Astrocyte of the hippocampus (primary cell): ENCODE measurements around the gene TULP1.

ENCODE experiments used
- DNase-seq: peaks from one replicate; pipeline ENCODE4 v3.0.0; 2011; ENCODE audit warnings: low read depth, low spot score

The TULP1 gene

DNA sequence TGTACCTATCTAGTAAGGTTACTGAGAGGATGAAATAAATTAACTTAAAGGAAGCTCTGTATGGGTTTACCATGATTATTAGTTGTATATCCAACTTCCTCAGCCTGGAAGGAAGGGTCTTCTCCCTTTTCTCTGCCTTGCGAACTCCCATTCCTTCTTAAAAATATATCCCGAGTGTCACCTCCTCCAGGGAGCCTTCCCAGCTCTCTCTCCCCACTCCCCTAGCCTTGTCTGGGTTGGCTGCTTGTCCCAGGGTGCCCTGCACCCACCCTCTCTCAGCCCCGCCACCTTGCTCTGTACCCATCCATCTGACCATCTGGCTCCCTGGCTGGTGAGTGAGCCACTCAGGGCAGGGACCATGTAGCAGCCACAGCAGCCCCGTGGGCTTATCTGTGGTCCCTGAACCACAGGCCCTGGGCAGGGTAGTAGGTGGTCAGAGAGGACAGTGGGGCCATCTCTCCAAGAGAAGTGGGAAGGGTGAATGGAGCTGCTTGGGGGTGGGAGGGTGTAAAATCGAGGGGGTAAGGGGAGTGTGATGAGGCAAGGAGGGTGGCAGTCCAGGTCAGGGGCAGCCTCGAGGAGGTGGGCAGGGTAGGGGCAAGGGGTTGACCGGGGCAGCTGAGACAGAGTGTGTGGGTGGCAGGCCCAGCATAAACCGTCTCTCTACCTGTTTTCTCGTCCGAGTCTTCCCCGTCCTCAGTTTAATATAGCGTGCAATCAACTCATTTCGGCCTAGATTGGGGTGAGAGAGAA lies 28.6 kb downstream of the TULP1 start:
- DNase-seq, result no peak

DNA sequence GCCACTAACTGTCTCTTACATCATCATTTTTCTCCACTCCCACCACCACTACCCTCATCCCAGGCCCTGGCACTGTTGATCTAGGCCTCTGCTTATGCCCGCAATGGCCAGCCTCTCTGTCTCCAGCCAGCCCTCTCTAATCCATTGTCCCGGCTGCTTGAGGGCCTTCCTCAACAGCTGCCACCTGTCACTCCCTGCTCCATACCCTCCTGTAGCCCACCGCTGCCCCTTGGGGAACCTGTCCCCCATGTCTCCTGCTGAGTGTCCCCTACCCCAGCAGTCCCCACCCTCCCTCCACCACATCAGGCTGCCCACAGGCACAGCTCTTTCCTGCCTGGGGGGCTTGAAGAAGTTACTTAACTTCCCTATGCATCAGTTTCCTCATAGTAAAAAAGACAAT lies 29.2 kb downstream of the TULP1 start:
- no peak for DNase-seq

GRCh38 chr6:35483062-35483461 lies 29.6 kb downstream of the TULP1 start:
- DNase-seq, result no peak

DNA sequence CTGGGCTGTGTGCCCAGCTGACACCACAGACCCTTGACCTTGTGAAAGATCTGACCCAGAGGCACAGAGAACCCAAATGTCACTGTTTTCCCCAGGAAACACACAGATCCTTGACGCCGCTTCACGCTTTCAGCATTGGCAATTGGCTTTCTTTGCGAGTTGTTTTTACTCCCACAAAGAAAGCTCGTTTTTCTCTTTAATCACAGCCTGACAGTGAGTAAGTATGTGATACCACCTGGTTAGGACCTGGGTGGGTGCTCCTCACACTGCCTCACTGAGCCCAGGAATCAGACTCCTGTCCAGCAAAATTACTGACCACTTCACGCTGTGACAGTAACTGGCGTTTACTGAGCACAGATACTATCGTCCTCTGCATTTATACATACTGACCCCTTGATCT lies 31.5 kb downstream of the TULP1 start:
- DNase-seq, result no peak

DNA sequence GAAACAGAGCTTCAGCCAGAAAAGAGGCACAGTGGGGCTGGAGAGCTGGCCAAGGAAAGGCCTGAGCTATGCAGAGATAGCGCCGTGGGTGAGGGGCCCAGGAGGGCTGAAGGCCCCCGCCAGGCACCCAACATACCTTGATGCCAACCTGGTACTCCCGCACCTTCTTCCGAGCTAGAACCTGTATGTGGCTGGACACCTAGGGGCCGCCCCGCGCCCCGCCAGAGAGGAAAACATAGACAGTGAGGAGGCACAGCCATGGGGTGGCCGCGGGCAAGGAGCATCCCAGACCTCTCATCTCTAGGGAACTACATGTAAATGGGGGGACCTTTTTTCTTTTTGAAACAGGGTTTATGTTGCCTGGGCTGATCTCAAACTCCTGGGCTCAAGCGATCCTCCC lies 32.5 kb downstream of the TULP1 start:
- no peak for DNase-seq

DNA sequence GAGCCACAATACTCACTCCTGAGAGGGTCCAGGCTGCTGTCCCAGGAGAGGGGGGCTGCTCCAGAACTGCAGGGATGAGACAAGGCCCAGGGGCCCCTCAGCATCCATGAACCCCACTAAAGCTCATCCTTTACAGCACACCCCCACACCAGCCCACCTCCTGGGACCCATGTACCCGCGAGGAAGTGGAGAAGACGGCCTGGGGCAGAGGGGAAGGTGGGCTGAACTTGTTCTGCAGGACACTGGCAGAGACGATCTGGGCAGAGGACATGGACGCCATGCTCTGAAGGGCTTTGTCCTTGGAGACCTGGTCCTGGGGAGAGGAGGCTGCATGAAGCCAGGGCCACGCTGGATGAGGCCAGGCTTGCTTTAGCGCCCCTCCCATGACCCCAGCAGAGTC lies 34.4 kb downstream of the TULP1 start:
- DNase-seq, result no peak

- no peak for DNase-seq
These were observed 35.0 kb downstream of the TULP1 start for GRCh38 chr6:35477551-35478179.

- DNase-seq, result no peak
These were observed 35.7 kb downstream of the TULP1 start for GRCh38 chr6:35477028-35477427.

DNA sequence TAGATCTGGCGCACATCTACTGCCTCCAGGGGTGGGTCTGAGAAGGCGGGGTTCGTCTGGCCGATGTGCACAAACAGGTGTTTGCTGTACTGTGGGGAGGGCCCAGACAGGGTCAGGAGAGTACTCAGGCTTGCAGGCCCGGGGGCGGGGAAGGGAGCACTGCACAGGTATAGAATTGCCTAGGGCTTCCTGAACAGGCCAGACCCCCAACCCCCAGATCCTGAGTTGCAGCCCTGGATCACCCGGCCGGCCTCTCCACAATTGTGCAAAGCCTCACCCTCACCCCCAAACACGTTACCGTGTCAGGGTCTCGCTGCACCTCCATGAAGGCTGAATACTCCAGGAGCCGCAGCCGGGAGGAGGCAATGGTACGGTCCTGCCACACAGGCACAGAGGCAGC lies 36.7 kb downstream of the TULP1 start:
- no peak for DNase-seq

GRCh38 chr6:35475573-35475972 lies 37.1 kb downstream of the TULP1 start:
- DNase-seq, result no peak

DNA sequence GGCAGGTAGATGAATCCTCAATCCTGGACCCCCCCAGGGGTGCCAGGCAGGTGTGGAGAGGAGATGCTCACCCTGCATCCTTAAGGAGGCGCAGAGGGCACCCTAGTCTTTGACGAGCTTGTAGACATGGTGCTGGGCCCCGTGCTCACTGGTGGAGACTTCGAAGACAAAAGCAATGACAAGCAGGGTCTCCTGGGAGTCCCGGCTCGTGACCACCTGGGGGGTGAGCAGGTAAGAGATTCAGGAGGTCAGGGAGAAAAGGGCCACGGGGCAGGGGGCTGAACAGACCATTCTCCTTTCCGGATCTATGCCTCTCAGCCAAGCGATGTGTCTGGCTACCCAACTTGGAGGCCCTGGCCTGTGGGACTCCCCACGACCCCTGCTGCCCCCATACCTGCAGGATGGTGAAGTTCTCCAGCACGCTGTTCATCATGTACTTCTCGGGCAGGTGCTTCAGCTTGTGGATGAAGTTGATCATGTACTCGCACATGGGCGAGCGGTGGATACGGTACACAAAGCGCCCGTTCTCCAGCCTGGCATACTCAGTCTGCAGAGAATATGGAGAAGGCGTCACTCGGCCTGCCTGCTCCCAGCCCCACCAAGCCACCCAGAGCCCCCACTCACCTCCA lies 37.6 kb downstream of the TULP1 start:
- no peak for DNase-seq

DNA sequence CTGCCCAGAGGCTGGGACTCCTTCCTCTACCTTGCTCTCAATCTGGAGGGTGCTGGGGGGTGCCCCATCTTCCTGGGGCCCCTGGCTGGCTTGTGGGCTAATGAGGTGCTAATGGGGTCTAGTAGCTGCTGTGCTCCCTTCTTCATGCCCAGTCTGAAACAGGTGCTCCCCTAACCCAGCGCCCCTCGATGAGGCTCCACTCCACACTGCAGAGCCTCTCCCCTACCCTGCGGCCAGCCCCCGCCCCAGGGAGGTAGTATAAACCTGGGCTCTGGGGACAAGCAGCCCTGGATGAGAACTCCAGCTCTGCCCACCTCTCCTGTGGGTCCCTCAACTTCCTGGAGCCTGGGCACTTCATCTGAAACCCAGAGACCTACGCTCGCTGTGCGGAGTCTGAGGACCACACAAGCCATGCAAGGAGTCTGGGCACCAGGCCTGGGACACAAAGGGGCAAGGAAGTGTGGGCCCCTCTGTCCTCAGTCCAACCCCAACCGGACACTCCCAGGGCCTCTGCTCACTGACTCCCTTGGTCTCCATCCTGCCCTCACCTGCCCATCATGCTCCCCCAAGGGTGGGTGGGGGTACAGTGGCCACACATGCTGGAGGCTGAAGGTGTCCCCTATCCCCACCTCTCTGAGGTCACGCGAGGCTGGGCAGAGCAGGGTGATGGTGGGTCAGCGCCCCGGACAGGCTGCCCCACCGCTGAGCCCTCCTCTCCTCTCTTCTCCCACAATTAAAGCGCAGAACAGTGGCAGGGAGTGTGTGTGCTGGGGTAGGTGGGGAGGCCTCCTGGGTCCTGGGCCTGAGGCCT lies 38.4 kb downstream of the TULP1 start:
- no peak for DNase-seq

GRCh38 chr6:35473850-35474130 lies 38.9 kb downstream of the TULP1 start:
- no peak for DNase-seq

DNA sequence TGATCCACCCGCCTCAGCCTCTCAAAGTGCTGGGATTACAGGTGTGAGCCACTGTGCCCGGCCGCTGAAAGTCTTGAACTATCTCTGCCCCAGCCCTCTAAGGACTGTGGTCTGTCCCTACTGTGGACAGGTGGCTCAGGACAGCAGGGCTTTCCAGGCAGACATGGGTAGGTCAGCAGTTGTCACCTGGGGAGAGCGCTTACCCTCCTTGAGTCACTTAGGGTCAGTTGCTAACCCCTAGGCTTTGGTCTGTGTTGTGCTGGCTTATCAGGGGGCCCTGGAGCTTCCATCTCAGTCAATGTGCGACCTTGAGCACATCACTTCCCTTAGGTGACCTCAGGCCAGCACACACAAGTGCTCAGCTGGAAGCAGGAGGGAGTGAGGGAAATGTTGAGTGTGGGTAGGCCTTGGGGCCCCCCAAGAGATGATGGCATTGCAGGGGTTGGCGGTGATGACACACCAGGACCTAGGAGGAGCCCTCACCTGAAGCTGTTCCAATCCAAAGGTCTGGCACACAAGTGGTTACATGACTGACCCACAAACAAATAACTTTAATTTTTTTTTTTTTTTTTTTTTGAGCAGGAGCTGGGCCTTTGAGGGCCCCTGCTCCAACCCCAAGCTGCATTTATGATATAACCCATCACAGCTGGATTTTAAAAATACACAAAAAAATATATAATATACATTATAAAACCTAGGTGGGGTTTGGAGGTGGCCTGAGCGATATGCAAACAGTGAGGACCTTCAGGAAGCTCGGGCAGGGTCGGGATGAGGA lies 39.4 kb downstream of the TULP1 start:
- DNase-seq, result no peak

DNA sequence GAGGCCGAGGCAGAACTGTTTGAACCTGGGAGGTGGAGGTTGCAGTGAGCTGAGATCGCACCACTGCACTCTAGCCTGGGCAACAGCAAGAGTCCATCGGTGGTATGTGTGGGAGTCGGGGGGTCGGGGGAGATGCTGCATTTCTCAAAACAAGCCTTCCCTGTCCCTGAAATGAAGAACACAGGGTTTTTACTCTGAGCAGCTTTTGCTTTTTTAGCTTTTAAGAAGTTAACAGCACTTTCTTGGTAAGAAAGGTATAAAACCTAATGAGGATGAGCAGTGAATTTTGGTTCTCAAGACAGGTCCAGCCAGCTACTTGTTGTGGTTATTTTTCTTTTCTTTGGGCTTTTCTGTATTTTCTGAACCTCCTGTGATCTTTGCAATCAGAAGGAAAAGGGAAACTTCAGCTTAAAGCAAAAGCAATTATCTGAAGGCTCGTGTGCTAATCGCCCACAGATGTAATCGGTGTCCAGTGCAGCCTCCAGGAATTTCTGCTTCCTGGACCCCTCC lies 40.8 kb downstream of the TULP1 start:
- no peak for DNase-seq

DNA sequence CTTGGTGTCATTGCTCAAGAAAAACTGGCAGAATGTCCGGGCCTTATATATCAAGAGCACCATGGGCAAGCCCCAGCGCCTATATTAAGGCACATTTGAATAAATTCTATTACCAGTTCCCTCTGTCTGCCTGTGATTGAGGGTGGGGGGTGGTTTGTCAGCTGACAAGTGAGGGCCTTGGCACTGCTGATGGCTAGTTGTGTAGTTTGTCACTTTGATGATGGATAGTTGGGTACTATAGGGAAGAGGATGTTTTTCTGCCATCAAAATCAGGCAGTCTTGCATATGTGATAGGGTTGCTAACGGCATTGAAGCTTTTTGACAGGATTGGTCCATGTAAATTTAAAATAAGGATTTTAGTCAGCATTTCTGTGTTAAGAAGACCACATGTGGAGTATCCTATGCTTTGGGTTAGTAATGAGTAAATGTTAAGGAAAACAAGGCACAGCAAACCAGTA lies 42.0 kb downstream of the TULP1 start:
- no peak for DNase-seq

GRCh38 chr6:35469751-35470662 lies 42.7 kb downstream of the TULP1 start:
- no peak for DNase-seq

DNA sequence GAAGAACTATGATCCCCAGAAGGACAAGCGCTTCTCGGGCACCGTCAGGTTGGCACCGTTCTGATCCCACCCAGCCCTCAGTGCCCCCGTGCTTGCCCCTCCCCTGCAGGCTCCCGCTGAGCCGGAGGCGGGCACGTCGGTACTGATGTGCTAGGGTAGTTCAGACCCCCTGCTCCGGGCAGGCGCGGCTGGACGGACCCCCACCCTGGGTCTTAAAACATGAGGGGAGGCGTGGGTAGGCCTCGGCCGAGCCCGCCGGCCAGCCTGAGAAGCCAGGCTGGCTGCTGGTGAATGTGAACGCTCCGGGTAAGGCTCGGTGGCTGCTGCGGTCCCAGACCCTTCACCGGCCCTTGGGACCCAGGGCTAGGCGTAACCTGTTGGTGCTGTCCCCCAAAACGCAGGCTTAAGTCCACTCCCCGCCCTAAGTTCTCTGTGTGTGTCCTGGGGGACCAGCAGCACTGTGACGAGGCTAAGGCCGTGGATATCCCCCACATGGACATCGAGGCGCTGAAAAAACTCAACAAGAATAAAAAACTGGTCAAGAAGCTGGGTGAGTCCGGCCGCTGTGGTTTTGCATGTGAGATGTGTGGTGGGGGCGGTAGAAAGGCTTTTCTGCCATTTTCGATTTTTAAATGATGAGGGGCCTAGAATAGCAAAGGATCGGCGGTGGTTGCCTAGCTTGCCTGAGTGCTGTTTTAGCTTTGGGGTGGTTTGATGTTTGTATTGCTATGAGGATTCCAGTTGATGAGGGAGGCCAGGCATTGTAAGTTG lies 43.5 kb downstream of the TULP1 start:
- DNase-seq, result peak; percentile 49

DNA sequence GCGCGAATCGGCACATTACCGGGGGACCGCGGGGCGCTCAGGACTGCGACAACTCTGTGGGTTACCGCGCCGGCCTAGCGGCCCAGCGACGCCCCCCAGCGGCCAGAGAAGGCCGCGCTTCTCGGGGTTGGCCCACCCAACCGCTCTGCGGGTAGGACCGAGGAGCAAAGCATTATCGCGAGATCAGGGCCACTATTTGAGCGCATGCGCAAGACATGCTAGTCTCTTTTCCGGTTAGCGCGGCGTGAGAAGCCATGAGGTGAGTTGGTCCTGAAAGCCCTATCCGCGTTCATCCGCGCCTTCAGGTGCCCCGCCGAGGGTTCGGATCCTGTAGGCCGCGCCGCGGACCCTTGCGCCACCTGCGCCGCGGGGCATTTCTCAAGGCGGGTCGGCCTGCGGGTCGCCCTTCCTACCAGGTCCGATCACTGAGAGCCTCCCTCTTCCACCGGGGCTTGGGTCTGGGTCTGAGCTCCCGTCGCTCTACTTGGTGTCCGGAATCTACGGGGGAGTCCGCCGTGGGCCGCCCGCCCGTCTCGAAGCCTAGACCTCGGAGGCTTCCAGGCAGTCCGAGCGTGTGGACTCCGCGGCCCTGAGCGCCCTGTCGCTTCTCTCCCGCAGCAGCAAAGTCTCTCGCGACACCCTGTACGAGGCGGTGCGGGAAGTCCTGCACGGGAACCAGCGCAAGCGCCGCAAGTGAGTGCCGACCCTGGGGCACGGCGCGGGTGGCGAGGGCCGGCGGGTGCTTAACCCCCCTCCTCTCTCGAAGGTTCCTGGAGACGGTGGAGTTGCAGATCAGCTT lies 44.3 kb downstream of the TULP1 start, which contains the start of gene RPL10A:
Gene RPL10A, plus strand, starts transcription at position 221 of the 799 bp plus-strand sequence. Its CDS starts 34 bp downstream, at position 255.
- DNase-seq, result peak; percentile 98
